CD4-positive, alpha-beta T cell treated with Interferon alpha-2 for 1 hour (primary cell): ENCODE results near the gene TPRG1.

ENCODE experiments used
- DNase-seq, 2 donors: peaks; one replicate each; pipeline ENCODE4 v3.0.0-alpha.2; 2020 to 2022

The TPRG1 gene

DNA sequence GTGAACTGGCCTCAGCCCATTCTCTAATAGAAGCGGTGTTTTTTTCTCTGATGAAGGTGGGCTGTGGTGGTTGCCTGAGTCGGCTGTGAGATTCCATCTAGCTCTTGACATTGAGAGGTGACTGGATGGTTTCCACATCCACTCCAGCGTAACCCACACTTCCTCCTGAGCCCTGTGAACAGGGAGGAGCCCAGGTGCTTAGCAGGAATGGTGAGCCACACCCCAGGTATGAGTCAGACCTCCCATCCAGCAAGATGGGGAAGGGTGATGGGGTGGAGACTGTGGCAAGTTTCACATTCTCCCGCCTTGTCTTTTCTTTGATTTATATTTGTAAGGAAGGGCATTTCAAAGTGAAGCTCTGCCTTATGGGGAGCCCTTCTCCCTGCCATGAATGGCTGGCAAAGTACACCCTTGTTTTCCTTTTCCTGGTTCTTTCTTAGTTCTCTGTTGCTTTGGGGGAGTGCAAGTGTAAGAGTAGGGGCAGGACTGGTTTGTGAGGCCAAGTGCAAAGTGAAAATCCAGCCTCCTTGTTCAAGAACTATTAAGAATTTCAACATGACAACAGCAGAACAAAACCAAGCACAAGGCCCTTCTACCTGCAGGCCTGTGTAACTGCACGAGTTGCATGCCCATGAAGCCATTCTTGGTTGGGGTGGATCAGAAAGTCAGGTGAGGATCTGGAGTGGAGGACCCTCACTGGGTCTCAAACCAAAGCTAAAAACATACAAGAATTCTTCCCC, 4.6 kb upstream of the TPRG1 start:
- no peak for DNase-seq

GRCh38 chr3:189168711-189169110, 3.1 kb upstream of the TPRG1 start:
- no peak for DNase-seq

- no peak for DNase-seq
Measured at GRCh38 chr3:189169728-189170127, 2.0 kb upstream of the TPRG1 start.

- DNase-seq, result no peak
Measured at GRCh38 chr3:189170559-189170958, 1.2 kb upstream of the TPRG1 start.

DNA sequence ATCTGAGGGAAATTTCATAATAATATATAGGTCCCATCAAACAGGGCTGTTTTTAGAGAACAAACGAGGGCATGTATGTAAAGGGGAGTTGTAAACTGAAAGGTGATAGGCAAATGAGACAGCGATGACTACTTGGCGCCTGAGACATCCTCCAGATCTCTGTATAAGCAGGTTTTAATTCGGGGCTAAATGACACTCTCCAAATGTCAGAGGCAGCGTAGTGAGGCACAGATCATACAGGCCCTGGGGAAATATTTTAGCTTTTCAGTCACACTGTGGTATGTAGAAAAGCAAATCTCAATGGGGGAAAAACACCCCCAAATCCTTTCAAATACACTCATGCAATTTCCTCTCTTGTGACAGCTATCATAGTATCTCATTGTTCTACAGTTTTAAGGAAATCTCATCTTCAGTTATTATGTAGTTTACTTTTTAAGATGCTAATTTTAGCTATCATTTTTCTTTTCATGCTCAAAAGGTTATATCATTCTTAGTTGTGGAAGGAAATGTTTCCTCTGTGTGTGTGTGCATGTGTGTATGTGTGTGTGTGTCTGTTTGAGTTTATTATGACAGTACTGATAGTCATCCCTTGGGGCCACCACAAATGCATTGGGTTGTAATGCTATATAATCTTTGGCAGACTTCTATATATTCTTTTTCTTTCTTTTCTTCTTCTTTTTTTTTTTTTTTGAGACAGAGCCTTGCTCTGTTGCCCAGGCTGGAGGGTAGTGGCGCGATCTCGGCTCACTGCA, 1.1 kb downstream of the TPRG1 start:
- no peak for DNase-seq

DNA sequence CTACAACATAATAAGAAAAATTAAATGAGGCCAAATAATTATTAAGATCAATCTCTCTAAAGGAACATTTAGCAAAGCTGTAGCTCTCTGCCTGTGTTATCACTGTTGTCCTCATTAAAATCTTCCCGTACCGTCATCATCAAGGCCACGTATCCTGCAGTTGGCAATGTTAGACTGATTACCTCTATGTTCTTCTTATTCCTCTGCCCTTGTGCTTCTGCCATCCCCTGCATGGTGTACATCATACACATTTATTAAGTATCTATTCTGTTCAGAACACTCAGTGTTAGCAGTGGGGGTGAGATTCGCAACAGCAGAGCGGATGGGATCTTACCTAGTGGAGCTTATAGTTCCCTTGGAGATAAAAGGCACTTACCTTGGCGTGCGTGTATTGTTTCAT, 12.8 kb downstream of the TPRG1 start:
- DNase-seq, result no peak

GRCh38 chr3:189186101-189186500, 14.3 kb downstream of the TPRG1 start:
- DNase-seq, result no peak

DNA sequence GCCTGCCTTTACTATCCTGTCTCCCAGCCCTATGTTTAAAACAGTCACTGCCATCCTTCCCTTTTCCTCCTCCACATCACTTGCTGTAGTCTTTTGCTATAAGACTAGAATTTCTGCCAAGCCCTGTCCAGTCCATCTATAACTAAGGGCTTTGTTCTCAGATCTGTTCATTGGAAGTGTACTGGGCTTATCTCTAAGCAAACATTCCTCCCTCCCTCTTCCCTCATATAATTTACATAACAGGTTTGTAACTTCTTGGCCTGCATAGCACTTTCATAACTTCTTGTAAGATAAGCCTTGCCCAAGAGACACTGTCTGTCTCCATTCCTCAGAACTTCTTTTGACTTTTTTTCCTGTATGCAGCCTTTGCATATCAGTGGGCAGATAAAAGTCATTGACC, 16.7 kb downstream of the TPRG1 start:
- DNase-seq, result no peak

GRCh38 chr3:189192725-189193124, 21.0 kb downstream of the TPRG1 start:
- DNase-seq, result no peak

DNA sequence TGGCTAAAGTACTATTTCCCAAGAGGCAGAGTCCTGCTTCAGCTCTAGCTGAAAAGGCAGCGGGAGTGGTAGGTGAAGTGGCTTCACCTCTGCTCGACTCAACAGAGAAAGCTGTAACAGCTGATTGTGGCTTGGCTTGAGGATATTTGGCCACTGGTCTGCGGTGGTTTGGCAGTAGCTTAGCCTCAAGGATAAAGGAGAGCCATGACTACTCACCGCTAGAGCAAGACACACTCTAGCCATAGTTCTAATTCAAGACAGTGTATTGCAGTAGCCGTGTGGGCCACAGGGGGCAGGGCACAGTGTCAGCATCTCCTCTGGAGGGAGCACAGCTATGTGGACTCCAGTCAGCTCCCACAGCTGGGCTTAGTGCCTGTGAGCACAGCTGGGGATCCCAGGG, 23.5 kb downstream of the TPRG1 start:
- no peak for DNase-seq

DNA sequence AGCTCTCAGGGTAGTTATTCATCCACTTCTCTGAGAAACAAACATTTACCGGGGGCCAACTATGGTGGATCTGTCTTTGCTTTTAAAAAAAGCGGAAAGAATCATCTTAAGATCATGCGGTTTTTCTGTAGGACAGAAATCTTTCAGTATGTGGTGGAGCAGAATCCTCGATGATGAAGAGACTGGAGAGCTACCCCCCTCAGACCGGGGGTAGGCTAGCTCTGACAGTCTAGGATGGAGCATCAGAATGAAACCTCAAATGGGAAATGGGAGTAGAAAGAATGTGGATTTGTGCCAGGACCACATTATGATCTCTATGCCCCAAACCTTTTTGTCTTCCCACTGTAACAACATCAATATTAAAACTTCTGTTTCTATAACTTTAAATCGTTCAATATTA, 30.3 kb downstream of the TPRG1 start:
- DNase-seq, result no peak

DNA sequence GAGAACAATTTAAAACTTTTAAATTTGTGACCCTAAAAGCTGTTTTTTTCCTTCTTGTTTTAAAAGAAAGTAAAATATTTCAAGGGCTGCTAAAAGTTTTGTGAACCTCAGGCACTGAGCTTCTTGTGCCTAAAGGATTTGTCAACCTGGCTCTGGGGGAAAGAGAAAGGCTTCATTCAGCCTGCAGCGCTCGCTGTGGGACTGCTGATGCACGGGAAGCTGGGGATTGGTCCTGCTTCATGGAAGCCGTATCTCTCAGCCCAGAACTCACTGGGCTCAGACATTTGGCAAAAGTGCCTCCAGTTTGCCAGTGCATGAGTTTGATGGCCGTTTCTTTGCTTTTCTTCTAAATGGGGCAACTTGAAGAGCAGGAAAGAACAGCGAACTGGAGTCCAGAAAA, 30.8 kb downstream of the TPRG1 start:
- DNase-seq, result no peak

DNA sequence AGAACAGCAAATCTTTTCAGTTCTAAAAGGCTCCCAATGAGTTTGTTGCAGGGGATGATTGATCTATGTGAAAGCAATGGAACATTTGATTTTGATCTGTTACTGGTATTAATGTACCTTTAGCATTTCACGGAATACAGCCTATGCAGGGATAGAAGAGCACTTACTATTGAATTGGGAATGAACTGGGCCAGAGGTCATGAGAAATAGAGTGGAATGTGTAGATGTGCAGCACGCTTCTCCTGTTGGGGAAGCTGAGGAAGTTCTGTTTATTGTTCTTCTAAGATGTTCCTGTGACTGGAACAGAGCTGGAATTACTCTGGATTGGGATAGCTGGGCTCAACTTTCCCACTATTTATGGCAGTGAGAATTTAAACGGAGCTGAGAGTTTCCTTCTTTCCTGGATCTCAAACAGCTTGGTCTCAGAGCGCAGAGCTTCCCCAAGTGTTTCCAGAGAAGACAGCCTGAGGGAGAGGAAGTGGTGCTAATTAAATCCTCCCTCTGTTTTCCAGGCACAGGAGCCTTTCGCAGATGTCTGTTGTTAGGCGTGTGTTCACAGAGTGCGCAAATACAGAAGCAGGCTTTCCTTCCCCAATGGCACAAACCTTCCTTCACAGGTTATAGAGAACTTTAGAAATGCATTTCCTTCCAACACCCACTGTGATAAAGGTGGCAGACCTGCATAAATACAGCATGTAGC, 32.5 kb downstream of the TPRG1 start:
- DNase-seq, result no peak

DNA sequence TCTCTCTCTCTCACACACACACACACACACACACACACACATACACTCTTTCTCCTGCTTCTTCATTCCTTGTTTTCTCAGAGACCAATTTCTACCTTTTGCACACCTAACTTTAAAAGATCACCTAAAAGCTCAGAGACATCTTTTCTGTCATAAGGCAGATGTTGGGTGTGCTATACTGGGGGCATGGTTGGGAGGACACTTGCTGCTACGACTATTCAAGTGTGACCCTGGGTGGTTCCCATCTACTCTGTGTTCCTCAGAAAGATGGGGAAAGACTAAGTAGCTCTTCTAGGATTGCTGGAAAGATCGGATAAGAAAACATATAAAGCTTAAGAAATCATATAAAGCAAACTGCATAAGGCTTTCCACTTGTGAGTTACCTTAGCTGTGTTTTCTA, 33.2 kb downstream of the TPRG1 start:
- DNase-seq, result no peak

- DNase-seq, result no peak
Measured at GRCh38 chr3:189210251-189210770, 38.5 kb downstream of the TPRG1 start.

DNA sequence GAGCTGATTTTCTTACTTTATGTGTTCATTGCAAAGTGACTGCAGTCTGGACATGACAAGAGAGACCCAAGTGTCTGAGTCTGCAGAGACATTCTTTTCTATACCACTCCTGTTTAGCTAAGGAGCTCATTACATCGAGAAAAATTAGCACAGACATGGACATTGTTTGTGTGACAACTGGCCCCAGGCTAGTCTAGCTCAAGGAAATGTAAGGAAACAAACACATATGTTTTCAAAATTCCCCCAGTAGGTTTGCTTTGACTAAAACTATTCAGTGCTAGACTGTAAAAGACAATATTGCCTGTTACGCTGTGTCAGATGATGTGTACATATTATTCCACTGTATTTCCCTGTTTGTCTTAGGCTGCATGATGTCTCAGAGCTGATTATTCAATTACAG, 40.9 kb downstream of the TPRG1 start:
- DNase-seq, result no peak

GRCh38 chr3:189214651-189215050, 42.9 kb downstream of the TPRG1 start:
- DNase-seq, result no peak

- no peak for DNase-seq
Measured at GRCh38 chr3:189222927-189223636, 51.3 kb downstream of the TPRG1 start.

DNA sequence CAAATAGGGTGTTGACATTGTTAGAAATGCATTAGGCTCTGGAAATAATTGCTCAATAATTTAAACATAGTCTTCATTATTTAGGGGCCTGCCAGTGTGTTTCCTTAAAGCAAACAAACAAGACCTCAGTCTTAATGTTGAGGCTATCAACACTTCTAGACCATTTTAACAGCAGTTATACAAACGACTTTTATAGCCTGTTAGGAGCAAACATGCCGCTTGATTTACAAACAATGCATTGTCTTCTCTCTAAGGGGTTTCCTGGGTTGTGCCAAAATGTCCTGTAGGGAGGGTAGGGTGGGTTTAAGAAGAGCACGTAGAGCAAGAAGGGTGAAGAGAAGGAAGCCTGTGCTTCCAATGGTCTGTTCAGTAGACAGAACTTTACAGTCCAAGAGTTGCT, 53.7 kb downstream of the TPRG1 start:
- no peak for DNase-seq

DNA sequence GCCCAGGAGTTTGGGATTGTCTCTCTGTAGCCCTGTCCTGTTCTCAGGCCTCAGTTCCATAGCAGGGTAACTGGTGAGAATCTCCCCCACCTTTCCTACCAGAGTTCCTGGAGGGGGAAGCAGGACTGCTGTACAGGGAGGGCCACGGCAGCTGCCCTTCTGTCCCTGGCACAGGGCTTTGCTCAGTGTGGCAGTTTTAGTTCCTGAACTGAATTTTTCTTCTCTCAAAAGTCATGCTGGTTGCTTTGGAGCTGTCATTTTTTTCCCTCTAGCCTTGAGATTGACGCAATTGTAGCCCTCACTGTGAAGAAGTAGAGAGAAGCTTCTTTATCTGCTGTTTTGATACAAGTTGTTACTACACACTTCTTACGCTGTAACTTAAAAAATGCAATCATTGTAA, 55.5 kb downstream of the TPRG1 start:
- no peak for DNase-seq

DNA sequence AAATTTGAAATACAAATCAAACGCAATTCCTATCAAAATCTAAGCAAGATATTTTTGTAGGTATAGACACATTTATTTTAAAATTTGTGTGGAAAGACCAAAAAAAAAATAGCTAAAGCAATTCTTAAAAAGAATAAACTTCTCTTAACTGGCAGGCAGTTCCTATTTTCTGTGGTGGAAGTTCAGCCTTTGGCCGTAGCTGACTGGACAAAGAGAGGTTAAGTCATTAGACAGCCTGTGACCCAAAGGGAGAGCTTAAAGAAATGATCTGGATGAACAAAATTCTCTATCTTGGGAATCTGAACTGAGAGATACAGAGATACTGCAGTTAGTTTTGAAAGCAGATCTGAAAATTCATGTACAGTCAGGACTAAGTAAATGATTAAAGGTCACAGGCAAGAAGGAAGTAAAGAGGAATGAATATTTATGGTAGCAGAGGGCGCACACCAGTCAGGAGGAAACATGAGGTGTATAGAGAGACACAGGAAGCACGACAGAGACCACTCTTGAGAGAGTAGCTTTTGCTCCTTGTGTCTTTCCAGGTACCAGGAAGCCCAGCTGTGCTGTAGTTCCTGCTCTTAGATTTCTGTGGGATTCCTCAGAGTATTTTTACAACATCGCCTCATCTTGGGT, 57.5 kb downstream of the TPRG1 start:
- DNase-seq, result no peak

- DNase-seq, result no peak
Measured at GRCh38 chr3:189232790-189233189, 61.0 kb downstream of the TPRG1 start.
